HCT116 (cell line): ENCODE results near the gene TLR8.
A peak's percentile ranks its signal among the peaks of the same experiment; 100 is the strongest.

Experiments
- ATF3 ChIP-seq: IDR thresholded peaks from 2 replicates; pipeline ENCODE4 v1.6.1; 2012
- CEBPB ChIP-seq: IDR thresholded peaks from 2 replicates; pipeline ENCODE4 v1.6.1; 2012; ENCODE audit warnings: low read depth
- CTCF ChIP-seq, 3 experiments: fragments of 200-600 bp in 1 of 3; sonication (generic) in 1 of 3; IDR thresholded peaks in 2 of 3; conservative IDR thresholded peaks in 1 of 3; 2 replicates each; pipeline ENCODE4 v1.5.1; 2012 to 2017; ENCODE audit warnings: low read depth in 2 of 3, low read length in 2 of 3, antibody characterized with exemption in 1 of 3, borderline replicate concordance in 1 of 3, control low read depth in 1 of 3, mild to moderate bottlenecking in 1 of 3, mixed read lengths in 1 of 3, mixed run types in 1 of 3, moderate library complexity in 1 of 3; ENCODE audit not compliant: insufficient read depth in 1 of 3
- EGR1 ChIP-seq: IDR thresholded peaks from 2 replicates; pipeline ENCODE4 v1.6.1; 2012; ENCODE audit warnings: low read depth
- ELF1 ChIP-seq: IDR thresholded peaks from 2 replicates; pipeline ENCODE4 v1.6.1; 2012; ENCODE audit warnings: low read depth, borderline replicate concordance
- EZH2 ChIP-seq: fragments of 200-600 bp; sonication (generic); IDR thresholded peaks from 2 replicates; pipeline ENCODE4 v1.6.1; 2017; ENCODE audit warnings: antibody characterized with exemption, mixed run types
- JUND ChIP-seq: IDR thresholded peaks from 2 replicates; pipeline ENCODE4 v1.6.1; 2012
- POLR2A ChIP-seq: IDR thresholded peaks from 2 replicates; pipeline ENCODE4 v1.7.0; 2011; ENCODE audit warnings: borderline replicate concordance; ENCODE audit not compliant: insufficient read depth, insufficient read length; ENCODE audit errors: extremely low read depth
- REST ChIP-seq: IDR thresholded peaks from 2 replicates; pipeline ENCODE4 v1.6.1; 2012; ENCODE audit warnings: low read depth
- SP1 ChIP-seq: IDR thresholded peaks from 2 replicates; pipeline ENCODE4 v1.6.1; 2012; ENCODE audit warnings: low read depth
- YY1 ChIP-seq: IDR thresholded peaks from 2 replicates; pipeline ENCODE4 v1.6.1; 2011; ENCODE audit warnings: low read length, low read depth, moderate library complexity, mild to moderate bottlenecking; ENCODE audit not compliant: insufficient replicate concordance; ENCODE audit errors: extremely low read depth

GRCh38 chrX:12970691-12971202 lies 64.3 kb downstream of the TLR8 start:
- no peak for TF ChIP-seq EZH2
- peak in 1 of 3 experiments; percentile 15; a peak in 2 of 6 replicates for TF ChIP-seq CTCF (IDR thresholded peaks at IDR 0.05 in 2 of 3, conservative IDR thresholded peaks at IDR 0.05 in 1 of 3; ENCODE audit: borderline replicate concordance in 1 of 3, insufficient read depth in 1 of 3, low read depth in 2 of 3, low read length in 2 of 3)
- no peak for TF ChIP-seq POLR2A
- no peak for TF ChIP-seq CEBPB
- no peak for TF ChIP-seq REST
- no peak for TF ChIP-seq ATF3
- TF ChIP-seq YY1 = no peak
- no peak for TF ChIP-seq EGR1
- TF ChIP-seq SP1 = no peak
- no peak for TF ChIP-seq ELF1
- TF ChIP-seq JUND = no peak
